Natural killer cell (primary cell): ENCODE data around the gene IL1RAPL1. TPM values are rescaled to one million over a fixed set of nuclear protein-coding genes. Genes with fewer than 3 reads are reported as not detected.

Experiments
- ATAC-seq, 3 donors: fragments of 150-1000 bp in 2 of 3; fragments of 200-7000 bp in 1 of 3; cut with Tn5 transposase; 1 replicate in 1 of 3; 2 replicates in 2 of 3; pipeline ENCODE4 v1.10.0; 2021; ENCODE audit warnings: mild to moderate bottlenecking in 2 of 3, moderate library complexity in 2 of 3
- DNase-seq, 2 donors: peaks; one replicate each; pipeline versions ENCODE4 v3.0.0 to v3.0.0-alpha.2; 2013 to 2021; ENCODE audit warnings: mixed read lengths in 1 of 2
- H3K27ac ChIP-seq: one replicate; pipeline ENCODE4 v1.5.1; 2013; ENCODE audit warnings: mild to moderate bottlenecking, low read length
- H3K27me3 ChIP-seq: one replicate; pipeline ENCODE4 v1.6.1; 2013; ENCODE audit warnings: low read length; ENCODE audit not compliant: control insufficient read depth, insufficient read depth
- H3K36me3 ChIP-seq: one replicate; pipeline ENCODE4 v1.6.1; 2013; ENCODE audit warnings: low read length; ENCODE audit not compliant: control insufficient read depth, insufficient read depth
- H3K4me1 ChIP-seq: one replicate; pipeline ENCODE4 v1.6.1; 2013; ENCODE audit warnings: low read length; ENCODE audit not compliant: control insufficient read depth, insufficient read depth
- H3K4me3 ChIP-seq: one replicate; pipeline ENCODE4 v1.5.1; 2013; ENCODE audit warnings: low read length
- H3K9me3 ChIP-seq: one replicate; pipeline ENCODE4 v1.6.1; 2013; ENCODE audit warnings: low read length; ENCODE audit not compliant: control insufficient read depth, insufficient read depth
- H3K27ac Mint-ChIP-seq, 2 donors: one replicate each; pipeline ENCODE4 v1.8.0; 2022; ENCODE audit warnings: mild to moderate bottlenecking in 2 of 2, mixed read lengths in 2 of 2, moderate library complexity in 1 of 2
- H3K27me3 Mint-ChIP-seq, 2 donors: one replicate each; pipeline ENCODE4 v1.8.0; 2022; ENCODE audit warnings: low read depth in 2 of 2, mixed read lengths in 2 of 2
- H3K36me3 Mint-ChIP-seq: one replicate; pipeline ENCODE4 v1.8.0; 2022; ENCODE audit warnings: mixed read lengths
- H3K4me1 Mint-ChIP-seq, 2 donors: one replicate each; pipeline ENCODE4 v1.8.0; 2022; ENCODE audit warnings: mixed read lengths in 2 of 2
- H3K4me3 Mint-ChIP-seq: one replicate; pipeline ENCODE4 v1.8.0; 2022; ENCODE audit warnings: mild to moderate bottlenecking, moderate library complexity, mixed read lengths
- H3K9me3 Mint-ChIP-seq, 2 donors: one replicate each; pipeline ENCODE4 v1.8.0; 2022; ENCODE audit warnings: mixed read lengths in 2 of 2
- CTCF ChIP-seq: fragments of 200-600 bp; IDR thresholded peaks from one replicate; pipeline ENCODE4 v1.8.0; 2022; ENCODE audit warnings: antibody characterized with exemption
- WGBS: methylation state at CpG from one replicate; pipeline ENCODE4 v1.1.7; 2013; ENCODE audit warnings: missing lambda C conversion rate; ENCODE audit not compliant: insufficient coverage; 5-methylcytosine and 5-hydroxymethylcytosine counted together
- intact Hi-C: fragments of 100-400 bp; cut with micrococcal nuclease; formaldehyde crosslinking; loops from one replicate; pipeline ENCODE4 v1.14.2; 2022
- total RNA-seq, 4 donors: library from RNA; stranded (reverse); fragments of 120-200 nt in 1 of 4; gene quantifications; one replicate each; pipeline versions ENCODE4 v1.2.3 to v1.2.4, GENCODE V29; 2013 to 2022

Gene IL1RAPL1
- total RNA-seq, 3 donors from 2014 or later (not counting 1 experiment from before 2014, with no cell fraction given) = not detected

GRCh38 chrX:28851871-28852270 lies 264.6 kb downstream of the IL1RAPL1 start:
- intact Hi-C loops = no loop called here
- H3K27ac ChIP-seq = no peak overlapping the region

GRCh38 chrX:28854637-28855036 lies 267.4 kb downstream of the IL1RAPL1 start:
- H3K27me3 ChIP-seq = no peaks in the 10 kb centered on the region
- 79% methylated on average over 1 of the region's 1 CpG for WGBS
- TF ChIP-seq CTCF = no peak
- no peak overlapping the region for H3K4me3 ChIP-seq
- no peak overlapping the region for H3K27ac ChIP-seq
- Mint-ChIP-seq H3K9me3 (peaks cover 4 to 10% of the 10 kb centered on the region in 2 donors), H3K27ac (no peak overlapping the region), H3K4me3 (no peak overlapping the region), H3K4me1 (no peaks in the 10 kb centered on the region), H3K27me3 (no peaks in the 10 kb centered on the region), H3K36me3 (no peaks in the 10 kb centered on the region)
- intact Hi-C loops = no loop called here
- H3K9me3 ChIP-seq = no peaks in the 10 kb centered on the region
- ATAC-seq (no peak), DNase-seq (no peak)
- no peaks in the 10 kb centered on the region for H3K4me1 ChIP-seq
- no peaks in the 10 kb centered on the region for H3K36me3 ChIP-seq

More at GRCh38 chrX:28851871-28852270, 264.6 kb downstream of the IL1RAPL1 start:
- no peak overlapping the region for H3K4me3 Mint-ChIP-seq
- DNase-seq = no peak
- H3K36me3 Mint-ChIP-seq = no peaks in the 10 kb centered on the region
- Histone ChIP-seq H3K9me3 (no peaks in the 10 kb centered on the region), H3K4me1 (no peaks in the 10 kb centered on the region), H3K36me3 (no peaks in the 10 kb centered on the region), H3K27me3 (no peaks in the 10 kb centered on the region), H3K4me3 (no peak overlapping the region)
- no peak overlapping the region for H3K27ac Mint-ChIP-seq
- H3K9me3 Mint-ChIP-seq = peaks cover 7 to 17% of the 10 kb centered on the region in 2 donors
- no peak for ATAC-seq
- no peaks in the 10 kb centered on the region for H3K27me3 Mint-ChIP-seq
- 100% methylated on average over 1 of the region's 1 CpG for WGBS
- no peak for TF ChIP-seq CTCF
- H3K4me1 Mint-ChIP-seq = no peaks in the 10 kb centered on the region

- peaks cover 2% of the 10 kb centered on the region for H3K36me3 Mint-ChIP-seq
- Histone ChIP-seq H3K4me3 (no peak overlapping the region), H3K4me1 (no peaks in the 10 kb centered on the region), H3K9me3 (no peaks in the 10 kb centered on the region), H3K27me3 (no peaks in the 10 kb centered on the region), H3K27ac (no peak overlapping the region), H3K36me3 (no peaks in the 10 kb centered on the region)
- WGBS = 42% methylated on average over 1 of the region's 1 CpG
- no peak for TF ChIP-seq CTCF
- no peak overlapping the region for H3K27ac Mint-ChIP-seq
- no peaks in the 10 kb centered on the region for H3K4me1 Mint-ChIP-seq
- no peak overlapping the region for H3K4me3 Mint-ChIP-seq
- intact Hi-C loops = no loop called here
- DNase-seq (no peak), ATAC-seq (no peak)
- no peaks in the 10 kb centered on the region for H3K27me3 Mint-ChIP-seq
- peaks cover 0 to under 1% of the 10 kb centered on the region in 2 donors for H3K9me3 Mint-ChIP-seq
Observed at GRCh38 chrX:28876408-28876807, 289.2 kb downstream of the IL1RAPL1 start.

- intact Hi-C loops = no loop called here
- no peak overlapping the region for H3K4me3 Mint-ChIP-seq
- H3K27me3 Mint-ChIP-seq = no peaks in the 10 kb centered on the region
- no peak overlapping the region for H3K27ac Mint-ChIP-seq
- Histone ChIP-seq H3K9me3 (no peaks in the 10 kb centered on the region), H3K36me3 (no peaks in the 10 kb centered on the region), H3K27me3 (no peaks in the 10 kb centered on the region), H3K27ac (no peak overlapping the region), H3K4me3 (no peak overlapping the region), H3K4me1 (no peaks in the 10 kb centered on the region)
- H3K9me3 Mint-ChIP-seq = peaks cover 4% of the 10 kb centered on the region in 2 donors
- H3K36me3 Mint-ChIP-seq = peaks cover 6% of the 10 kb centered on the region
- DNase-seq = no peak
- WGBS = no CpG with 5 or more reads among the region's 2 CpGs
- H3K4me1 Mint-ChIP-seq = no peaks in the 10 kb centered on the region
- ATAC-seq = no peak
- TF ChIP-seq CTCF = no peak
Observed at GRCh38 chrX:28876901-28877300, 289.7 kb downstream of the IL1RAPL1 start.
